Stimulated activated CD4-positive, alpha-beta T cell treated with anti-CD3 and anti-CD28 coated beads, Interleukin-4, amount 100 ng/mL, for 4 hours (primary cell): ENCODE measurements around the gene THRB.

Source experiments
- DNase-seq, 2 experiments: peaks; one replicate each; pipeline ENCODE4 v3.0.0-alpha.2; 2020

The THRB gene

DNA sequence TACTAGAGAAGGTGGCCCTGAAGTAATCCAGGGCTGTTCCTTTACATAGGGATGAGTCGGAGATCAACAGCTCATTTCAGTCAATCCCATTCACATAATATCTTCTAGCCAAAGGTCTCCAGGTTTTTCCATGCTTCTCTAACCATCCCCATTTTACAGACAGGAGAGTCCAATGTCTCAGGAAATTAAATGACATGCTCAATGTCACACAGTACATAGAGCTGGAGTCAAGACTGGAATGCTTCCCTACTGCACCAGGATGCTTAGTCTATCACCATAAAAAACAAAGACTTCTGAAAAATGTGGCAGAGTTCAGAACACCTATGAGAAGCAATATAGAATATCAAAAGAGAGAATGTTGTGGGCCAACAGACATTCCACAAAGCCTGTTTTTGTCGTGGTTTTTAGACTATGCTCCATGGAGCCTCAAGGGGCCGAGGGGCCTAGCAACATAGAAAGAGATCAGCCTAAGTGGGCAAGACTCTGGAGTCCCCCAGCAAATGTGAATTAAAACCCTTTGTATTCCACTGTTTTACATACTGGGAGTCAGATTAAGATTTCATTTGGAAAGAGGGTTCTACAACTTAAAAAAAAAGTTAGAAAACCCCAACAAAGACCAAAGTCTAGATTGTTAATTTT, 122.0 kb downstream of the THRB start:
- no peak for DNase-seq

DNA sequence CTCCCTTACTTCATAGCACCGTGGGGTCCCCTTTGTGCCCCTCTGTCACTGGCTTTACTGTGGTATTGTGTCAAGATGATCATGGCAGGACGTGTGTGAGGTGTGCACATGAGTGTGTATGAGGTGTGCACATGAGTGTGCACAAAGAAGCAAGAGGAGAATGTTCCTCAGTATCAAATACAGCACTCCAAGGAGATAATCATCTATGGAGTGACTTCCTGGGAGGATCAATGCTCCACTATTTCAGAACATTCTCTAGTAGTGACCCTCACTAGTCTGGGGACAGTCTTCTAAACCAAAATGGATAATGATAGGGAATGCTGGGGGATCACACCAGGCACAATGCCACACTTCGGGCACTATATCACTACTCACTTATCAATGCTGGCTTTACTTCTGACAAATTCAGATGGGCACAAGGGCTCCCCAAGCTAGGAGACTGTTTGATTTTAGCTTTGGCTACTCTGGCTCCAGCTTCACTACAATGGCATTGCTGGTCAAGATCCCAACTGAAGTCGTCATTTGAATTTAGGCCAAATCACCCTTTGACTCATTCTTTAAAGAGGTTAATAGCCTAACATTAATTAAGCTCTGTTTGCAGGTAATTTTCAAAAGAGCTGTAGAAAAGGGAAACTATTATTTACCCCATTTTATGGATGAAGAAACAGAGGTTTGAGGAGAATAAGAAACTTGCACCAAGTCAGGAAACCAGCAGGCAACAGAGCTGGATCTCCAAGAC, 124.1 kb downstream of the THRB start:
- no peak for DNase-seq

DNA sequence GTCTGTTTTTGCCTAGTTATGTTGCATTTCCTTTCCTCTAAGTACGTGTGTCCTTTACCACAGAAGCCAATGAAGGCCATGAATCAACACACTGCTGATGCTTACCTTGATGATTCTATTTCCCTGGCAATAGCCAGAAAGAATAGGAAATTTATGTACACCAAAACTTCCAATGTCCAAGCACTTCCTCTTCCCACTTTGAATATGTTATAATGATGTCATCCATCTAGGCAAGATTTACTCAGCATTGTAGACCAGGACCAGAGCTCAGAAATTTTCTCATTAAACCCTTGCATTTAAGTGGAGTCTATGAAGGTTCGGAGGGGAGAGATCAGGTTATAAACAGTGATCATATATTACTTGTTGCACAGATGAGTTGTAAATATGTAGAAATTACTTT, 126.0 kb downstream of the THRB start:
- DNase-seq: no peak

DNA sequence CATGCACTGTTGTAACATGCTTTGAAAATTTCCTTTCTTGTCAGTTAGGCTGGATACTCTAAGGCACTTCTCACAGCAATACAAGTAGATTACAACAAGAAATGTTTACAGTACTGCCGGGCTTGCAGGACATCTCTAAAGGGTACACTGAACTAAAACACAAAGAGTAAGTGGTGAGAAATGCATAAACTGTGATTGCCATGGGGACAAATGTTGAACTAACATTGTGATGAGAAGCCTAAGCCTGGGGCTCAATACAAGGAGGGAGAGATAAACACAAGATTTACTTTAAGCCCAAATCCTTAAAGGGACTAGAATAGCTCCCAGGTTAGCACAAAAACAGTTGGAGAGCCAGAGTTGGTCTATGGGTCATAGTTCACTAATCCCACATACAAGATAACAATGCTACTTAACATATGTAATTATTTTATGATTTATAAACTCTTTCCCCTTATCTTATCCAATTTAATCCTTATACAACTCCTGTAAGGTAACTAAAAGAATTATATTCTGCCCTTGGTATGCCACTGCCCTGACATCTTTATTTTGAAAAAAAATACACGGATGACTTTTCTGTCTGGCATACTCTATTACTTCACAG, 126.9 kb downstream of the THRB start:
- DNase-seq: no peak

- DNase-seq: no peak
Measured at GRCh38 chr3:24367216-24367615, 127.4 kb downstream of the THRB start.

DNA sequence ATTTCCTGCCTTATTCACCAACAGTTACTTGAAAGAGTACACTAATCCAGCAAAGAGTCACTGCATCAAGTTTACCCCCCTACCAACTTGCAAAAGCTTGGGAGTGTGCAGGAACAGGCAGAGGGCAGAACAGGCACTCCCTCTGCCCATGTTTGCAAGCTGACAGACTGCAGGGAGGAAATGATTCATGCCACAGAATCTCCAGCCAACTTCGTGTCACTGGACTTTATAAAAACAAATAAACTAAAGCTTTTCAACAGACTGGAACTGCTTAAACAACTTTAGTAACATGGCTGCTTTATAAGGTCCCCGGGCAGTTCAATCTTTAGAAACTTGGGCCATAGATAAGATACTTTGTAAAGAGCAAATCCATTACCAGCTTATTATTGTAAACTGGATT, 129.5 kb downstream of the THRB start:
- no peak for DNase-seq

- no peak for DNase-seq
Measured at GRCh38 chr3:24364359-24364758, 130.3 kb downstream of the THRB start.

GRCh38 chr3:24363242-24363641, 131.4 kb downstream of the THRB start:
- DNase-seq: no peak

- DNase-seq: no peak
Measured at GRCh38 chr3:24361623-24362022, 133.0 kb downstream of the THRB start.

- no peak for DNase-seq
Measured at GRCh38 chr3:24360957-24361356, 133.7 kb downstream of the THRB start.

- DNase-seq: no peak
Measured at GRCh38 chr3:24359645-24360462, 134.8 kb downstream of the THRB start.

DNA sequence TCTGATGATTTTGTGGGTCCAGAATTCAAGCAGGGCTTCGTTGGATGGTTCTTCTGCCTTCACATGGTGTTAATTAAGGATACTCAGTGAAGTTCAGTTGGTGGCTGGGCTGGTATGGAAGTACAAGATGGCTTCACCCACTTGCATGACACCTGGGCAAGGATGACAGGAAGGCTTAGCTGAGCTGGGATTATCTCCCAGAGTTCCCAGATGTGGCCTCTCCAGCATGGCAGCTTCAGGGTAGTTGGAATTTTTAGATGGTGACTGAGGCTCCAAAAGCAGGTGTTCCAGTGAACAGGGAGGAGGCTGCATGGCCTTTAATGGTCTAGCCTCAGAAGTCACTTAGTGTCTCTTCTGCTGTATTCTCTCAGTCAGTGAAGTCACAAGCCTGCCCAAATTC, 135.5 kb downstream of the THRB start:
- no peak for DNase-seq

DNA sequence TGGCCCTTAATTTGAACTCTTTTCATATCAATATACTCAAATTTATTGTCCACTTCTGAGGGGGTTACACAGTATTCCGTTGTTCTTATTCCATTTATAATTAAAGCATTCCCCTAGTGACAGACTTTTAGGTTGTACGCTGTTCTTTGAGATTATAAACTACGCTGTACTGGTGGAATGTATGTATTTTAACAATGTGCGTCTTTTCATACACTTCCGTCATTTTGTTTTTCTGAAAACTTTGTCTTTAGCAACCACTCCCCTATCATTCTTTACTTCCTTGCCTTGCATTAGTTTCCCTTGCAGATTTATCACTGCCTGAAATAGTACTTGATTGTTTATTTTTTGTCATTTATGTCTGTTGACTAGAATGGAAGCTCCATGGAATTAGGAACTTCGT, 137.0 kb downstream of the THRB start:
- no peak for DNase-seq

DNA sequence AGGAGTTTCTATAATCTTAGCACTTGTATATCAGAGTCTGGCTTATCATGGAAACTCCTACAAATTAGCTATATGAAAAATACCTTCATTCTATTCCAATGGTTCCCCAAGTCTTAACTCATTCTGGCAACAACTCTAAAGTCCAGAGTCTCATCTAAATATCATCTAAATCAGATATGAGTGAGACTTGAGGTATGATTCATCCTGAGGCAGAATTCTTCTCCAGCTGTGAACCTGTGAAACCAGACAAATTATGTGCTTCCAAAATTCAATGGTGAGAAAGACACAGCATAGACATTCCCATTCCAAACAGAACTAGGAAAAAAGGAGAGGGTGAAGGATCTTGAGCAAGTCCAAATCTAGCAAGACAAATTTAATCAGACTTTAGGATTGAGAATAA, 138.8 kb downstream of the THRB start:
- DNase-seq: no peak

DNA sequence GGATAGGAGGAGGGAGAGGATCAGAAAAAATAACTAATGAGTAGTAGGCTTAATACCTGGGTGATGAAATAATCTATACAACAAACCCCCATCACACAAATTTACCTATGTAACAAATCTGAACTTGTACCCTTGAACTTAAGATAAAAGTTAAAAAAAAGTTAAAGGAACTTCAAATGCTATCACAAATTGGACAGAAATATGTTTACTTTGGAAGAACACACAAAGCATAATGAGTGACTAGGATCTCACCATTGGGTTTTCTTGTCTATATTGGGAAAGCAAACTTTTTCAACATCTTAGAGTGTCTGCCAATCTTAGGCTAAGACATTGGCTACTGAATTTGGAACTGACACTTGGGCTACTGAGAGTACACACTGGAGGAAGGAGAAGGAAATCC, 140.4 kb downstream of the THRB start:
- DNase-seq: no peak

GRCh38 chr3:24352893-24353553, 141.6 kb downstream of the THRB start:
- no peak for DNase-seq

GRCh38 chr3:24351779-24352469, 142.7 kb downstream of the THRB start:
- no peak for DNase-seq

- DNase-seq: no peak
Measured at GRCh38 chr3:24349367-24350019, 145.2 kb downstream of the THRB start.

GRCh38 chr3:24348348-24348747, 146.3 kb downstream of the THRB start:
- no peak for DNase-seq

DNA sequence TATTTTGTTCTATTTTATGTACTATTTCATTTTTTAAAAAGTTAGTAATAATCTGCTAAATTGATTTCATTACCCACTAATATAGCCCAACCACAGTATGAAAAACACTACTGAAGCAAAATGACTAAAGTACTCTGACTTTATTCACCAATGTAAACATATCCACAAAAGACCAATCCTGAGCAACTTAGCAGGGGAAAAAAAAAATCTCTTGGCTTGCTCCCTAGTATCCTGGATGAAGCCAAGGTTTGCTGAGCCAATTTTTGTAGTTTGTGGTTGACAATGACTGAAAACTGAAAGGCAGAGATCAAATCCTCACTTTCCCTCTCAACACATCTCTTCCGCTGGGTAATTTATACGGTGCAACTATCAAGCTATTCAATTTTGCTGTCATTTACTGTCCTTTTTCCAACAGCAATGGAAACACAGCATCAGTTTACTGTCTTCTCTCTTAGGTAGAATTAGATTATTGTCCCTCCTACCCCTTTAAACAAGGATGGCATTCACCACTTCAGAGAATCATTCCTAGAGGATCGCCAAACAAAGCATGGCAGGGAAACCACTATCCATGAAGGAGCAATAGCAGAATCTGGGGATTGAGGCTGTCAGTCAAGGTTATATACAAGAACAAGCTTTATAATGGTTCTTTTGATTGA, 149.7 kb downstream of the THRB start:
- no peak for DNase-seq

DNA sequence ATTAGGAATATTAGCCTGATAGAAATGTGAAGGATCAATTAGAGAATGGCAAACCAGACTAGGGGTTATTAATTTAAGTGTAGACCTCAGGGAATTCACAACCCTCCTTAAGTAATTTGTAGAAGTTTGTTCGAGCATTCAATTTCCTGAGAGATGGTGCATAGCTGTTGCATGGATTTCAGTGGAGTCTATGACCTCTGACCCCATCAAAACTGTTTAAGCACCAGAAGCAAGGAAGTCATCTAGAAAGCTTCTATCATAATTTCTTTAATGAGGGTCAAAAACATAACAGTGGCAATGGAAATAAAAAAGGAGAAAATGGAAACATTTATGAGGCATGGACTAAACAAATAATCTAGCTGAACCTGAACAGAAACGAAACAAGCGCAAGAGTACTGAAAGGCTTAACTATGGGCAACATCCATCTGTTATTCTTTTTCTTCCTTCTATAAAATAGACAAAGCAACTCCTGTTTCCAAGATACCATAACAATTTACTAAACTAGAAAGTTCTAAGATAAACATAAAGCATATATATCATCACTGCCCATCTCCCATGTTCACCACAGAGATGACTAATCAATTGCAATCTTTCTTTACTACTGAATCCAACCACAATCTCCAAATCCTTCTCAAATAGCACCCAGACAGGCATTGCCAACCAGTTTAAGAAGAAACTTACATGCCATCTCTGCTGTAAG, 151.4 kb downstream of the THRB start:
- DNase-seq: no peak
